Sigmoid colon (tissue), 7 donors: ENCODE measurements around the gene SYK. TPM values are rescaled to one million over a fixed set of nuclear protein-coding genes. Genes with fewer than 3 reads are reported as not detected.

Experiments used
- DNase-seq: peaks from one replicate; pipeline ENCODE4 v3.0.0-alpha.2; 2019
- H3K27ac ChIP-seq, 4 donors: fragments of 200-600 bp; sonication (generic); one replicate each; pipeline ENCODE4 v1.5.1; 2016 to 2019; ENCODE audit warnings: mild to moderate bottlenecking in 1 of 4
- H3K27me3 ChIP-seq, 3 donors: fragments of 200-600 bp; sonication (generic); one replicate each; pipeline ENCODE4 v1.5.1; 2019; ENCODE audit warnings: mild to moderate bottlenecking in 1 of 3
- H3K36me3 ChIP-seq, 4 donors: fragments of 200-600 bp; sonication (generic); one replicate each; pipeline ENCODE4 v1.5.1; 2016 to 2019
- H3K4me1 ChIP-seq, 4 donors: fragments of 200-600 bp; sonication (generic); one replicate each; pipeline ENCODE4 v1.5.1; 2017 to 2019
- H3K4me3 ChIP-seq, 4 donors: fragments of 200-600 bp; sonication (generic); one replicate each; pipeline ENCODE4 v1.5.1; 2017 to 2019; ENCODE audit warnings: mild to moderate bottlenecking in 2 of 4, moderate library complexity in 1 of 4
- H3K9me3 ChIP-seq, 4 donors: fragments of 200-600 bp in 3 of 4; sonication (generic) in 3 of 4; one replicate each; pipeline versions ENCODE4 v1.5.1 to v1.6.1; 2013 to 2019
- EP300 ChIP-seq, 4 donors: sonication (generic); formaldehyde crosslinking; IDR thresholded peaks; one replicate each; pipeline ENCODE4 v1.6.1; 2017; ENCODE audit warnings: antibody characterized with exemption in 4 of 4
- POLR2A ChIP-seq, 2 donors: fragments of 450-650 bp; IDR thresholded peaks; one replicate each; pipeline ENCODE4 v1.6.1; 2016; ENCODE audit warnings: antibody characterized with exemption in 2 of 2, mild to moderate bottlenecking in 2 of 2, moderate library complexity in 2 of 2
- POLR2AphosphoS5 ChIP-seq, 4 donors: sonication (generic); formaldehyde crosslinking; IDR thresholded peaks; one replicate each; pipeline ENCODE4 v1.6.1; 2017; ENCODE audit warnings: antibody characterized with exemption in 4 of 4
- WGBS, 2 donors: extraction: QIAGEN DNeasy Blood & Tissue Kit; methylation state at CpG; one replicate each; pipeline ENCODE4 v1.1.7; 2013; 5-methylcytosine and 5-hydroxymethylcytosine counted together
- intact Hi-C: fragments of 100-400 bp; cut with DNase I; formaldehyde crosslinking; loops from one replicate; pipeline ENCODE4 v1.15.1; 2023
- polyA plus RNA-seq, 3 donors: library from polyadenylated mRNA; stranded (reverse); fragments of 200-250 nt; gene quantifications; one replicate each; pipeline ENCODE4 v1.2.3, GENCODE V29; 2013
- total RNA-seq, 4 donors: library from RNA; depleted of rRNA; stranded (reverse); fragments of >200 nt; gene quantifications; one replicate each; pipeline ENCODE4 v1.1.0, GENCODE V29; 2016
- TF ChIP-seq, protein P1 (sequence below), 4 experiments: fragments of 450-650 bp in 3 of 4; fragments of 200-600 bp in 1 of 4; IDR thresholded peaks; one replicate each; pipeline ENCODE4 v1.5.1; 2016 to 2019; ENCODE audit warnings: antibody characterized with exemption in 4 of 4, mild to moderate bottlenecking in 3 of 4, moderate library complexity in 2 of 4
- donor health status: healthy with polysubstance abuse.
- donor health status: Bipolar disorder and iron deficiency.
- donor health status: healthy.

The SYK gene
- total and polyA plus RNA-seq, 7 donors = 7.8 to 35.8 (median 16.4) TPM

GRCh38 chr9:90871327-90871935 is 69.8 kb downstream of the SYK start:
- H3K27me3 ChIP-seq = no peaks in the 10 kb centered on the region
- no peak for DNase-seq
- WGBS, 2 donors = 81 to 83% methylated on average over 3 of the region's 3 CpGs
- intact Hi-C loops = loop anchor here (2.0 kb wide), 1 partner anchor 731 kb away; no protein-coding TSS in a partner anchor
- H3K4me1 ChIP-seq = peaks cover 0 to 2% (median 0%) of the 10 kb centered on the region in 4 donors
- H3K9me3 ChIP-seq = no peaks in the 10 kb centered on the region
- no peak overlapping the region for H3K4me3 ChIP-seq
- H3K36me3 ChIP-seq = no peaks in the 10 kb centered on the region
- no peak overlapping the region for H3K27ac ChIP-seq
- TF ChIP-seq EP300 (IDR thresholded peaks at IDR 0.05) = no peak
- TF ChIP-seq POLR2A (IDR thresholded peaks at IDR 0.05) = no peak
- TF ChIP-seq, protein P1, sequence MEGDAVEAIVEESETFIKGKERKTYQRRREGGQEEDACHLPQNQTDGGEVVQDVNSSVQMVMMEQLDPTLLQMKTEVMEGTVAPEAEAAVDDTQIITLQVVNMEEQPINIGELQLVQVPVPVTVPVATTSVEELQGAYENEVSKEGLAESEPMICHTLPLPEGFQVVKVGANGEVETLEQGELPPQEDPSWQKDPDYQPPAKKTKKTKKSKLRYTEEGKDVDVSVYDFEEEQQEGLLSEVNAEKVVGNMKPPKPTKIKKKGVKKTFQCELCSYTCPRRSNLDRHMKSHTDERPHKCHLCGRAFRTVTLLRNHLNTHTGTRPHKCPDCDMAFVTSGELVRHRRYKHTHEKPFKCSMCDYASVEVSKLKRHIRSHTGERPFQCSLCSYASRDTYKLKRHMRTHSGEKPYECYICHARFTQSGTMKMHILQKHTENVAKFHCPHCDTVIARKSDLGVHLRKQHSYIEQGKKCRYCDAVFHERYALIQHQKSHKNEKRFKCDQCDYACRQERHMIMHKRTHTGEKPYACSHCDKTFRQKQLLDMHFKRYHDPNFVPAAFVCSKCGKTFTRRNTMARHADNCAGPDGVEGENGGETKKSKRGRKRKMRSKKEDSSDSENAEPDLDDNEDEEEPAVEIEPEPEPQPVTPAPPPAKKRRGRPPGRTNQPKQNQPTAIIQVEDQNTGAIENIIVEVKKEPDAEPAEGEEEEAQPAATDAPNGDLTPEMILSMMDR (IDR thresholded peaks at IDR 0.05) = no peak
- no peak for TF ChIP-seq POLR2AphosphoS5 (IDR thresholded peaks at IDR 0.05)

DNA sequence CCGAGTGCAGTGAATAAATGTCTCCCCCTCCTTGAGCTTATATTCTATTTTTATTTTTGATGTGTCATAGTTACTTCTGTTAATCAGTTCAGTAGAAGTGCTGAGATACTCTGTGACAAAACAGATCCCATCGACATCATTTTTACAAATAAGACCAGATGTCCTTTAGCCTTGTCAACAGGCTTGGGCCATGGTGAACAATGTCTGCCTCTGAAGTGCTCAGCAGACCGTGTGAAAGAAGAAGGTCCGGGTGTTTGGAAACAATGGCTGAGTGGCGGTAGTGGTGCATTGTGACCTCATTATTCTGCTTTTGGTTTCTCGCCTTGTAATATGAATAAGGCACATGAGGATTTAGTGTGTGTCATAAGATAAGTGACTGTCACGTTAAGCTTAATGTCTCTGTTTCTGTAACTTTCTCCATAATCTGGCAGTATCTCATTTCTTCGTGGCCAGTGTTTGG is 71.2 kb downstream of the SYK start:
- H3K4me1 ChIP-seq = peaks cover 0 to 2% (median 0%) of the 10 kb centered on the region in 4 donors
- 89 to 92% methylated on average over 8 of the region's 8 CpGs for whole genome bisulfite sequencing, 2 donors
- intact Hi-C loops = no loop called here
- TF ChIP-seq EP300 (IDR thresholded peaks at IDR 0.05) = no peak
- no peak for TF ChIP-seq POLR2A (IDR thresholded peaks at IDR 0.05)
- TF ChIP-seq, protein P1 (IDR thresholded peaks at IDR 0.05) = no peak
- TF ChIP-seq POLR2AphosphoS5 (IDR thresholded peaks at IDR 0.05) = no peak
- H3K4me3 ChIP-seq = no peak overlapping the region
- no peak overlapping the region for H3K27ac ChIP-seq
- H3K36me3 ChIP-seq = peaks cover 0 to 6% (median 0%) of the 10 kb centered on the region in 4 donors
- H3K9me3 ChIP-seq = no peaks in the 10 kb centered on the region
- no peak for DNase-seq
- no peaks in the 10 kb centered on the region for H3K27me3 ChIP-seq

- no peak for DNase-seq
- no peak overlapping the region for H3K27ac ChIP-seq
- H3K4me3 ChIP-seq = no peak overlapping the region
- 90 to 94% methylated on average over 2 of the region's 2 CpGs for WGBS, 2 donors
- no peak for TF ChIP-seq POLR2AphosphoS5 (IDR thresholded peaks at IDR 0.05)
- TF ChIP-seq, protein P1 (IDR thresholded peaks at IDR 0.05) = no peak
- TF ChIP-seq POLR2A (IDR thresholded peaks at IDR 0.05) = no peak
- no peak for TF ChIP-seq EP300 (IDR thresholded peaks at IDR 0.05)
- no peaks in the 10 kb centered on the region for H3K9me3 ChIP-seq
- intact Hi-C loops = no loop called here
- no peaks in the 10 kb centered on the region for H3K27me3 ChIP-seq
- H3K36me3 ChIP-seq = peaks cover 0 to 8% (median 0%) of the 10 kb centered on the region in 4 donors
- peaks cover 0 to 2% (median 0%) of the 10 kb centered on the region in 4 donors for H3K4me1 ChIP-seq
These were observed 71.8 kb downstream of the SYK start for GRCh38 chr9:90873422-90873821.

DNA sequence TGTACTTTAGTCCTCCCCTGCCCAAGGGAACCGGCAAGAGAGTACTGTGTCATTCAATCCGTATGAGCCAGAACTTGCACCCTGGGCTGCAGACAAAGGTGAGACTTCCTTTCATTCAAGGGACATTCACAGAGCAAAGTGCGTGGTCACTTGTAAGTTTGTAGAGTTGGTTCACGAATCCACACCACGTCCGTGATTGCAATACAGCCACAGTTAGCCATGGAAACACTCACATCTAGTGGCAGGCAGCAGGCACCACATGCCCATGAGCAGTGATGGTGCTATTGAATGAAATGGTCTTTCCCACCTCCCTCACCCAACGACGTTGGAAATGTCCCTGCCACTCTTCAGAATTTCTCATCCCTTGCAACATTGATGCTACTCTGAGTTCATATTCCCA is 72.6 kb downstream of the SYK start:
- no peaks in the 10 kb centered on the region for H3K27me3 ChIP-seq
- H3K27ac ChIP-seq = no peak overlapping the region
- H3K9me3 ChIP-seq = no peaks in the 10 kb centered on the region
- TF ChIP-seq, protein P1 (IDR thresholded peaks at IDR 0.05) = no peak
- TF ChIP-seq POLR2A (IDR thresholded peaks at IDR 0.05) = no peak
- H3K36me3 ChIP-seq = peaks cover 0 to 8% (median 0%) of the 10 kb centered on the region in 4 donors
- peaks cover 0 to 2% (median 0%) of the 10 kb centered on the region in 4 donors for H3K4me1 ChIP-seq
- intact Hi-C loops = no loop called here
- DNase-seq = no peak
- WGBS, 2 donors = 86 to 90% methylated on average over 8 of the region's 8 CpGs
- no peak overlapping the region for H3K4me3 ChIP-seq

DNA sequence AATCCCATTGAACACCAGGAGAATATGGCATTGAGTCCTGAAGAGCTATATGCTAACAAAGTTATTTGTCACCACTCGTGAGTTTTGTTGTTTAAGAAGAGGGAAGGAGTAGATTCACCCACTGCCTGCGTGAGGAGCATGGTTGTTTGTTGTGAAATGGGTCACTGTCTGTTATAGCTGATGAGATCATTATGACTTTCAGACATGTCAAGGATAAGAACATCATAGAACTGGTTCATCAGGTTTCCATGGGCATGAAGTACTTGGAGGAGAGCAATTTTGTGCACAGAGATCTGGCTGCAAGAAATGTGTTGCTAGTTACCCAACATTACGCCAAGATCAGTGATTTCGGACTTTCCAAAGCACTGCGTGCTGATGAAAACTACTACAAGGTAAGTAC is 76.9 kb downstream of the SYK start:
- no peak for DNase-seq
- TF ChIP-seq, protein P1 (IDR thresholded peaks at IDR 0.05) = no peak
- no peak for TF ChIP-seq POLR2AphosphoS5 (IDR thresholded peaks at IDR 0.05)
- no peak overlapping the region for H3K27ac ChIP-seq
- WGBS, 2 donors = 92 to 96% methylated on average over 5 of the region's 5 CpGs
- no peaks in the 10 kb centered on the region for H3K4me1 ChIP-seq
- H3K4me3 ChIP-seq = no peak overlapping the region
- intact Hi-C loops = no loop called here
- H3K27me3 ChIP-seq = no peaks in the 10 kb centered on the region
- H3K36me3 ChIP-seq = peaks cover 0 to 8% (median 0%) of the 10 kb centered on the region in 4 donors
- H3K9me3 ChIP-seq = no peaks in the 10 kb centered on the region
